SK-N-SH (cell line): Measurements from ENCODE around the gene NDUFB8.

Source experiments
- EP300 ChIP-seq, 2 experiments: IDR thresholded peaks; 2 replicates each; pipeline versions ENCODE4 v1.4.0 to v1.6.1; 2012; ENCODE audit warnings: borderline replicate concordance in 1 of 2, low read depth in 1 of 2, low read length in 1 of 2
- EZH2phosphoT487 ChIP-seq: fragments of 200-600 bp; sonication (generic); IDR thresholded peaks from 2 replicates; pipeline ENCODE4 v1.6.1; 2017; ENCODE audit warnings: low read depth, mixed run types, mild to moderate bottlenecking, antibody characterized with exemption, moderate library complexity, borderline replicate concordance
- GABPA ChIP-seq: IDR thresholded peaks from 2 replicates; pipeline ENCODE4 v1.4.0; 2012; ENCODE audit warnings: low read depth, mild to moderate bottlenecking
- JUND ChIP-seq: IDR thresholded peaks from 2 replicates; pipeline ENCODE4 v1.4.0; 2012
- MEF2A ChIP-seq: IDR thresholded peaks from 2 replicates; pipeline ENCODE4 v1.4.0; 2012; ENCODE audit warnings: low read depth, borderline replicate concordance
- NFIC ChIP-seq: IDR thresholded peaks from 2 replicates; pipeline ENCODE4 v1.4.0; 2012; ENCODE audit warnings: borderline replicate concordance
- RAD21 ChIP-seq: IDR thresholded peaks from 2 replicates; pipeline ENCODE4 v1.6.1; 2012; ENCODE audit warnings: mild to moderate bottlenecking, low read length
- SMC3 ChIP-seq: IDR thresholded peaks from 2 replicates; pipeline ENCODE4 v1.6.1; 2012; ENCODE audit warnings: low read depth, low read length, improper control_type of control experiment
- TCF12 ChIP-seq: IDR thresholded peaks from 2 replicates; pipeline ENCODE4 v1.4.0; 2012
- TEAD4 ChIP-seq: IDR thresholded peaks from 2 replicates; pipeline ENCODE4 v1.4.0; 2012; ENCODE audit warnings: mild to moderate bottlenecking, borderline replicate concordance; ENCODE audit not compliant: insufficient read depth
- TF ChIP-seq, protein P1 (sequence below): fragments of 200-600 bp; sonication (generic); IDR thresholded peaks from 2 replicates; pipeline ENCODE4 v1.6.1; 2017; ENCODE audit warnings: antibody characterized with exemption, mild to moderate bottlenecking, moderate library complexity
- TF ChIP-seq, protein P2 (sequence below): IDR thresholded peaks from 2 replicates; pipeline ENCODE4 v1.4.0; 2012; ENCODE audit warnings: low read depth

DNA sequence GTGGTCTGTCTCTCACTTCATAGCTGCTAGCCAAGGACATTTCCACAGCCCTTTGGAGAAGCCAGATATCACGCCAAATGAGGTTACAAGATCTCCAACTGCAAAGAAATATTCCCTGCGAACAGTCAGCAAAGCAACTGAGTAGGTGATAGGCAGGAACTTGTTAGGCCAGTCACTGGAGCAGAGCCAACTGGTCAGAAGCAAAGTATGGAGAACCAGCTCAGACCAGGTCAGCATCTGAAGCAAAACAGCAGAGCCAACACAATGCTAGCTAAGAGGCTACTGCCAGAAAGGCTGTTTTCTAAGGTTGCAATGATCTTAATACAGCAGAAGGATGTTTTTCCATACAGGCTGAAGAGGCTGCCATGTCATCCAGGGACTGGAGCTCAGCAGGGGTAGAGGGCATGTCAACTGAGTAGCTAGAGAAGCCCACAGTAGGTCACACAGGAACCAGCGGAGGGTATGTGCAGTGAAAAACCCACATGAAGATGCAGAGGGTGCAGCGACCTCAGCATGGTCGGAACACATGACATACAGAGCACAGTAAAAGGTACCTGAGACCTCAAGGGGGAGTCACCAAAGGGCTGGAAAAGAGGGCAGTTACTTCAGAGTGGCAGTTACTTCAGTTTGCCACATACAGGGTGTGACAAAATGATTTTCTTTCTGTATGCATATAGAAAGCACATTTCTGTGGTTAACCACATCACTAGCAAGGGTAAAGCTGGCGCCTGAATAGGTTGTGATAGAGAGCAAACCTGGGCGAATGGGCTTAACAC is 18.9 kb downstream of the NDUFB8 start:
- TF ChIP-seq, protein P1, sequence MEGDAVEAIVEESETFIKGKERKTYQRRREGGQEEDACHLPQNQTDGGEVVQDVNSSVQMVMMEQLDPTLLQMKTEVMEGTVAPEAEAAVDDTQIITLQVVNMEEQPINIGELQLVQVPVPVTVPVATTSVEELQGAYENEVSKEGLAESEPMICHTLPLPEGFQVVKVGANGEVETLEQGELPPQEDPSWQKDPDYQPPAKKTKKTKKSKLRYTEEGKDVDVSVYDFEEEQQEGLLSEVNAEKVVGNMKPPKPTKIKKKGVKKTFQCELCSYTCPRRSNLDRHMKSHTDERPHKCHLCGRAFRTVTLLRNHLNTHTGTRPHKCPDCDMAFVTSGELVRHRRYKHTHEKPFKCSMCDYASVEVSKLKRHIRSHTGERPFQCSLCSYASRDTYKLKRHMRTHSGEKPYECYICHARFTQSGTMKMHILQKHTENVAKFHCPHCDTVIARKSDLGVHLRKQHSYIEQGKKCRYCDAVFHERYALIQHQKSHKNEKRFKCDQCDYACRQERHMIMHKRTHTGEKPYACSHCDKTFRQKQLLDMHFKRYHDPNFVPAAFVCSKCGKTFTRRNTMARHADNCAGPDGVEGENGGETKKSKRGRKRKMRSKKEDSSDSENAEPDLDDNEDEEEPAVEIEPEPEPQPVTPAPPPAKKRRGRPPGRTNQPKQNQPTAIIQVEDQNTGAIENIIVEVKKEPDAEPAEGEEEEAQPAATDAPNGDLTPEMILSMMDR: no peak
- TF ChIP-seq RAD21 (no peak), EZH2phosphoT487 (no peak), TEAD4 (no peak), GABPA (no peak), MEF2A (no peak), SMC3 (no peak), TCF12 (no peak), EP300 (IDR thresholded peaks at IDR 0.05; ENCODE audit: borderline replicate concordance in 1 of 2, low read depth in 1 of 2, low read length in 1 of 2) (no peak), JUND (no peak), NFIC (no peak)
- TF ChIP-seq, protein P2, sequence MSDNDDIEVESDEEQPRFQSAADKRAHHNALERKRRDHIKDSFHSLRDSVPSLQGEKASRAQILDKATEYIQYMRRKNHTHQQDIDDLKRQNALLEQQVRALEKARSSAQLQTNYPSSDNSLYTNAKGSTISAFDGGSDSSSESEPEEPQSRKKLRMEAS: no peak
